Gastroesophageal sphincter (tissue), 3 donors: Measurements from ENCODE around the gene KCNMA1.

Experiments
- CTCF ChIP-seq, 4 experiments: fragments of 200-600 bp in 2 of 4; fragments of 450-650 bp in 2 of 4; sonication (generic) in 1 of 4; IDR thresholded peaks; one replicate each; pipeline ENCODE4 v1.5.1; 2017 to 2019; ENCODE audit warnings: antibody characterized with exemption in 4 of 4, mild to moderate bottlenecking in 2 of 4, moderate library complexity in 2 of 4
- EP300 ChIP-seq: sonication (generic); formaldehyde crosslinking; IDR thresholded peaks from one replicate; pipeline ENCODE4 v1.6.1; 2017; ENCODE audit warnings: antibody characterized with exemption, mild to moderate bottlenecking
- POLR2A ChIP-seq, 2 donors: fragments of 450-650 bp; IDR thresholded peaks; one replicate each; pipeline ENCODE4 v1.6.1; 2017; ENCODE audit warnings: antibody characterized with exemption in 2 of 2, mild to moderate bottlenecking in 2 of 2, moderate library complexity in 1 of 2
- POLR2AphosphoS5 ChIP-seq: sonication (generic); formaldehyde crosslinking; IDR thresholded peaks from one replicate; pipeline ENCODE4 v1.6.1; 2017; ENCODE audit warnings: antibody characterized with exemption

DNA sequence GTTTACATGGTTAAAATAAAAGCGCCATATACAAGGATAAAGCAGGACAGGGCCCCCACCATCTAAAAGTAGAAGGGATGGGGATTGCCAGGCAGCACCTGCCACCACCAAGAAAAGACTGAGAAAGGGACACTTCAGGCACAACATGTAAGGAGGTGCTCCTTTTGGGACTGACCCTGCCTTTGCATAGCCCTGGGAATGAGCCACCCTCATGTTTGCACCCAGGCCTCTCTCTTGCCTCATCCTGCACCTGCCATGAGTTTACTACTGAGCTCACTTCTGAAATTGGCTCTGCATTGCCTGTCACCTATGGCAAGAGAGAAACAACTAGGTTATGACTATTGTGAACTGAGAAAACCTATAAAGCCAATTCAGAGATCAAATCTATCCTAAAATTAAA, 489.7 kb downstream of the KCNMA1 start:
- TF ChIP-seq POLR2A (IDR thresholded peaks at IDR 0.05), result no peak
- TF ChIP-seq CTCF (IDR thresholded peaks at IDR 0.05), result no peak
- no peak for TF ChIP-seq POLR2AphosphoS5
- no peak for TF ChIP-seq EP300
